ENCODE results near the gene CYP2J2.
"Not testable (repeated sequence)": the region's sequence is repeated elsewhere in the genome, so short reads cannot be mapped to it uniquely, and the experiment has no call there.

CYP2J2 gene

DNA sequence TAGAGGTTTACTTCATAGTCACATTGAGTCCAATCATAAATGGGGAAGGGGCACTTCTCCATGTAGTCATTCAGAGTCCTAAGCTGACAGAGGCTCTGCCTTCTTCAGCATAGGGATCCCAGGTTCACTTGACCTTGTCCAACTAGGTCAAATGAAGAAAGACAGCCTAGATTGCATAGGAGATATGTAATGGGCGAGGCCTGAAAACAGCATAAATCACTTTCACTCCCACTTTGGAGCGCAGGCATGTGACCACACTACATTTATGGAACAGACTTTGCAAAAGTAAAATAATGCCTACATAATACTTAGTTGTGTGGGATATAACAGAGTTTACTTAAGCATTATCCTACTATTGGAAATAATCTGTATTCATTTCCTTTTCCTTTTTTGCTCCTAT, 60.1 kb downstream of the CYP2J2 start:
- DNase-seq (ENCODE audit: low read depth) = no peak

DNA sequence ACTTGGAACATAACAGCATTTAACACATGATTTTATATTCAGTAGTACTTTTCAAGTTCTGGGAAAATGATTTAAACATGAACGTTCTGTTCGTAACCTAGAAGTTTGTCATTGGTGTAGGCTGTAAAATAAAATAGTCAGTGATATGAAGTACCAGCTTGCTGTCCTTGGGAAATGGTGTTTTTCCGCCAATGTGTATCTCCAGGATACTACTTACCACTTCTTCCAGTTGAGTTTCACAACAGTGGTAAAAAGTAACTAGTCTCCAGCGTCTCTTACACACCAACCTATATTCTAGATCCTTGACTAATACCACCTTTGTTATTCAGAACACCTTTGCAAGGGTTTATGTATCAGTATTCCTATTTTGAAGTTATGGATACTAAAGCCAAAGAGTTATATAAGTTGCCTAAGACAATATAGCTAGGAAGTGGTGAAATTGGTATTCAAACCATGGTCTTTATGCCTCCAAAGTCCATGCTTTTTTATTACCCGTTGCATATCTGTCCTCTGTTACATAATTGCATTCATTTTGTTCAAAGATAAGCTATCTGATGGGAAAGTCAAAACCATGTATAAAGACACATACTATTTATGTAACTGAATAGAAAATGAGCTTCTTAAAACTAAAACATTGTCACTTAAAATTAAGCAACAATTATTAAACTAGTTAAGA, 68.8 kb downstream of the CYP2J2 start:
- no peak for DNase-seq (ENCODE audit: low read depth)

DNA sequence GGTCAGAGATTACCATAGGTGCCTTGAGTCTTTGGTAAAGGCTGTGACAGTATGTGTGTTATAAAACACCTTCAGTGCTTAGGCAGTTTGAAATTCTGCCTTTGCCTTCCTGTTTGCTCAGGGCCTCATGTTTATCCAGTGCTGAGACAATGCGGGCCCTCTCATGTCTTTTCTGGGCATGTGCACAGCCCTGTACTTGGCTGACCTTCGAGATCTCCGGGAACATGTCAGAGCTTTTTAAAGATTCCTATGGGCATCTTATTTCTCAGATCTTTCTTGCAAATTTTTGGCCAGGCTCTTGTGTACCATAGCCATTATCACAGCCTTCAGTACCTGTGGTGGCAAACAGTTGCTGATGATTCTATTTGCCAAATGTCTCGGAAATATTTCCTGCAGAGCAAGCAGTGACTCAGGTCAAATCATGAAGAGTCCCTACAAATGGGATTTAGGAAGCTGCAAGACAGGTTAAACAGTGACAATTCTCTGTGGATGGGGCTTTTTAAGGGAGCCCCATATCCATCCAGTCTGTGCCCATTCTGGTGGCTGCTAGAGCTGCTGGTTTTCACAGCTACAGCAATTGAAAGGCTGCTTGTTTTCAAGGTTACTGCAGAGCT, 69.7 kb downstream of the CYP2J2 start:
- DNase-seq (ENCODE audit: low read depth) = no peak

DNA sequence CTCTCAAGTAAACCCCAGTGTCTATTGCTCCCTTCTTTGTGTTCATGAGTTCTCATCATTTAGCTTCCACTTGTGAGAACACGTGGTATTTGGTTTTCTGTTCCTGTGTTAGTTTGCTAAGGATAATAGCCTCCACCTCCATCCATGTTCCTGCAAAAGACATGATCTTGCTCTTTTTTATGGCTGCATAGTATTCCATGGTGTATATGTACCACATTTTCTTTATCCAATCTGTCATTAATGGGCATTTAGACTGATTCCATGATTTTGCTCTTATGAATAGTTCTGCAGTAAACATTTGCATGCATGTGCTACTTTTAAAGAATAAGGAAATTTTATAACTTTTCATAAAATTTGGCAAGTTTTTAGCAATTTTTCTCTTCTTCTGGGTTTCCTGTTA, 71.3 kb downstream of the CYP2J2 start:
- DNase-seq (ENCODE audit: low read depth) = not testable (repeated sequence)

DNA sequence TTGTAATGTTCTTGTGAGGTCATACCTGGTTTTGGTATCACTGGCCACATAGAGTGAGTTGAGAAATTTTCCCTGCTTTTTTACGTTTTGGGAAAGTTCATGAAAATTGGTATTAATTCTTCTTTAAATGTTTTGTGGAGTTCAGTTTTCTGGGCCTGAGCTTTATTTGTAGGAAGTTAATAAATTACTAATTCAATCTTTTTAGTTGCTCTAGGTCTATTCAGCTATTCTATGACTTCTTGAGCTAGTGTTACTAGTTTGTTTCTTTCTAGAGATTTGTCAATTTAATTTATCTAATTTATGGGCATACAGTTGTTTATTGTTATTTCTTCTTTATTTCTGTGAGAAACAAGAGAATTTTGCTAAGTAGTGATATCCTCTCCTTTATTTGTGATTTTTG, 74.5 kb downstream of the CYP2J2 start:
- no peak for DNase-seq (ENCODE audit: low read depth)

DNA sequence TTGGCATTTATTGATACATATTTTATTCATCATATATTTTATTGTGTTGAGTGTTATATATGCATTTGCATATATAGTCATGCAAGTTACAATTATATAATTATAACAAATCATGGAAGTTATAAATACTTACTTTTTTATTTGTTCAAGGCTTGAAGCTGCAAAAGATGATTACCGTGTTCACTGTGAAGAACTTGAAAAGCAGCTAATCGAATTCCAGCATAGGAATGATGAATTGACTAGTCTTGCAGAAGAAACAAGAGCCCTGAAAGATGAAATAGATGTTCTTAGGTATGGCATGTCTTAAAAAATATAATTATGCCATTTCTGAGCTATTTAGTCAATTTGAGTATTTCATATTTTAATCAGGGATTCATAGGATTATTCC, 79.7 kb downstream of the CYP2J2 start:
- no peak for DNase-seq (ENCODE audit: low read depth)

DNA sequence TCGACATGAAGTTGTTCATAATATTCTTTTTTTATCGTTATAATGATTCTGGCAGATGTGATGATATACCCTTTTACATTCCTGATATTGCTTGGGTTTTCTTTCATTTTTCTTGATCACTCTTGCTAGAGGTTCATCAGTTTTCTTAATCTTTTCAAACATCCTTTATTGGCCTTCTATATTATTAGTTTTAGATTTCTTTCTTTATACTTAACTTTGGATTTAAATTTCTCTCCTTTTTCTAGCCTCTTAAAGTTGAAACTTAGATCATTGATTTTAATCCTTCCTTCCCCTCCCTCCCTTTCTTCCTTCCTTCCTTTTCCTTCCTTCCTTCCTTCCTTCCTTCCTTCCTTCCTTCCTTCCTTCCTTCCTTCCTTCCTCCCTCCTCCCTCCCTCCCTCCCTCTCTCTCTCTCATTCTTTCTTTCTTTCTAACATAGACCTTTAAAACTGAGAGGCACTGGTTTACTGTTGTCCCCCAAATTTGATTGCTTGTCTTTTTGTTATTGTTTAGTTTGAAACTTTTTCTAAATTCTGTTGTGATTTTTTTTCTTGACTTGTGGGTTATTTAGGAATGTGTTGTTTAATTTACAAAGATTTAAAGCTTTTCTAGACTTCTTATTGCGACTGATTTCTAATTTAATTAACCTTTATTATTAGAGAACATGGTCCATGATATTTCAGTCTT, 80.2 kb downstream of the CYP2J2 start:
- no peak for DNase-seq (ENCODE audit: low read depth)

DNA sequence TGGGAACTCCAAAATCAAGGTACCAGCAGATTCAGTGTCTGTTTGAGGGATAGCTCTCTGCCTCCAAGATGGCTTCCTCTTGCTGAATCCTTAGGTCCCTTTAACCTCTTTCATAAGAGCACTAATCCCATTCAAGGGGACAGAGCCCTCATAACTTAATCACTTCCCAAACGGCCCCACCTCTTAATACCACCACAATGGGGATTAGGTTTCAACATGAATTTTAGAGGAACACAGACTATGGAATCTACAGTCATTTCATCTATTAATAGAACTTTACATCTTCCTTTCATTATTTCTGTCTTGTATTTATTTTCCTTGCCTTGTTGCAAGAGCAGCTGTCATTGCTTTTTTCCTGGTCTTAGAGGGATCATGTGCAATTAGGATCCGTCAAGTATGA, 81.5 kb downstream of the CYP2J2 start:
- DNase-seq (ENCODE audit: low read depth) = no peak
